HCT116 (cell line): ENCODE measurements around the gene TRIM9. TPM values are rescaled to one million over a fixed set of nuclear protein-coding genes. Genes with fewer than 3 reads are reported as not detected.

ENCODE experiments used
- ATAC-seq: fragments of 200-7000 bp; cut with Tn5 transposase; 2 replicates; pipeline ENCODE4 v1.9.1; 2020; ENCODE audit warnings: mild to moderate bottlenecking, moderate library complexity
- BruUV-seq: library from RNA; stranded (reverse); fragments of 400-500 nt; replicated peaks from 2 replicates; lab custom pipeline; 2021; lab: Mats Ljungman, UMichigan
- CTCF ChIA-PET: fragments of 300-600 bp; sonication (Branson Sonifier 250); formaldehyde crosslinking; loops from one replicate; lab custom pipeline; 2021; ENCODE audit warnings: antibody characterized with exemption; lab: Charles Lee
- POLR2A ChIA-PET: fragments of 300-600, 350-600 bp; sonication (Branson Sonifier 250); formaldehyde crosslinking; loops from one replicate; lab custom pipeline; 2021; ENCODE audit warnings: antibody characterized with exemption; lab: Charles Lee
- RAD21 ChIA-PET, 2 experiments: fragments of 300-600 bp; sonication (Branson Sonifier 250); formaldehyde crosslinking; loops; one replicate each; lab custom pipeline; 2023; ENCODE audit warnings: low total read pairs in 2 of 2; ENCODE audit not compliant: uncharacterized antibody in 2 of 2, unreplicated experiment in 2 of 2, low non-redundant PET in 1 of 2; lab: Charles Lee
- DNase-seq: peaks from one replicate; pipeline ENCODE4 v3.0.0-alpha.2; 2010; ENCODE audit warnings: low read depth, low spot score
- H2AFZ ChIP-seq: fragments of 200-600 bp; shearing (Covaris generic), sonication (generic); 2 replicates; pipeline ENCODE4 v1.6.1; 2017; ENCODE audit warnings: low read depth, mixed run types, mixed read lengths, antibody characterized with exemption, low read length; ENCODE audit not compliant: poor library complexity, severe bottlenecking
- H3K27ac ChIP-seq: 2 replicates; pipeline ENCODE4 v1.5.1; 2012; ENCODE audit warnings: low read depth, low read length
- H3K27me3 ChIP-seq: fragments of 200-600 bp; sonication (generic); 2 replicates; pipeline ENCODE4 v1.6.1; 2016; ENCODE audit warnings: mixed run types, low read length, mixed read lengths; ENCODE audit not compliant: insufficient read depth
- H3K36me3 ChIP-seq, 2 experiments: fragments of 200-500 bp in 1 of 2; fragments of 200-600 bp in 1 of 2; sonication (Bioruptor generic) in 1 of 2; sonication (generic) in 1 of 2; 2 replicates each; pipeline versions ENCODE4 v1.5.1 to v1.6.1; 2014 to 2016; ENCODE audit warnings: low read length in 2 of 2, inconsistent platforms in 1 of 2, mixed read lengths in 1 of 2, mixed run types in 1 of 2; ENCODE audit not compliant: insufficient read depth in 2 of 2, control insufficient read depth in 1 of 2
- H3K4me1 ChIP-seq, 2 experiments: fragments of 200-600 bp in 1 of 2; sonication (generic) in 1 of 2; 2 replicates each; pipeline versions ENCODE4 v1.5.1 to v1.6.1; 2012 to 2017; ENCODE audit warnings: low read length in 2 of 2, inconsistent platforms in 1 of 2, mild to moderate bottlenecking in 1 of 2, mixed read lengths in 1 of 2, mixed run types in 1 of 2, moderate library complexity in 1 of 2; ENCODE audit not compliant: insufficient read depth in 2 of 2, control insufficient read depth in 1 of 2
- H3K4me2 ChIP-seq: fragments of 200-600 bp; sonication (generic); 2 replicates; pipeline ENCODE4 v1.6.1; 2017; ENCODE audit warnings: mixed run types, low read length, mixed read lengths
- H3K4me3 ChIP-seq, 2 experiments: fragments of 200-600 bp in 1 of 2; sonication (generic) in 1 of 2; replicated peaks in 1 of 2; 2 replicates each; pipeline ENCODE4 v1.5.1; 2011 to 2016; ENCODE audit warnings: low read length in 2 of 2, control low read depth in 1 of 2, low read depth in 1 of 2, mild to moderate bottlenecking in 1 of 2, mixed read lengths in 1 of 2, mixed run types in 1 of 2
- H3K79me2 ChIP-seq: fragments of 200-600 bp; sonication (generic); 2 replicates; pipeline ENCODE4 v1.6.1; 2017; ENCODE audit warnings: mild to moderate bottlenecking, mixed run types, low read length, moderate library complexity, mixed read lengths; ENCODE audit not compliant: insufficient read depth
- H3K9ac ChIP-seq: fragments of 200-600 bp; sonication (generic); 2 replicates; pipeline ENCODE4 v1.6.1; 2016; ENCODE audit warnings: low read length, mixed read lengths
- H3K9me2 ChIP-seq: fragments of 200-600 bp; sonication (generic), shearing (Covaris generic); 2 replicates; pipeline ENCODE4 v1.6.1; 2017; ENCODE audit warnings: mixed run types, mild to moderate bottlenecking, moderate library complexity; ENCODE audit not compliant: insufficient read depth
- H3K9me3 ChIP-seq, 2 experiments: fragments of 200-500 bp in 1 of 2; fragments of 200-600 bp in 1 of 2; sonication (Bioruptor generic) in 1 of 2; sonication (generic) in 1 of 2; 2 replicates each; pipeline ENCODE4 v1.6.1; 2014 to 2017; ENCODE audit warnings: low read length in 2 of 2, mixed read lengths in 2 of 2, inconsistent platforms in 1 of 2, low read depth in 1 of 2, mild to moderate bottlenecking in 1 of 2, mixed run types in 1 of 2, moderate library complexity in 1 of 2; ENCODE audit not compliant: control insufficient read depth in 1 of 2, insufficient read depth in 1 of 2
- H4K20me1 ChIP-seq: fragments of 200-600 bp; sonication (generic), shearing (Covaris generic); 2 replicates; pipeline ENCODE4 v1.6.1; 2017; ENCODE audit warnings: mixed run types, mild to moderate bottlenecking, moderate library complexity; ENCODE audit not compliant: insufficient read depth
- CEBPB ChIP-seq: IDR thresholded peaks from 2 replicates; pipeline ENCODE4 v1.6.1; 2012; ENCODE audit warnings: low read depth
- CTCF ChIP-seq, 3 experiments: fragments of 200-600 bp in 1 of 3; sonication (generic) in 1 of 3; IDR thresholded peaks in 2 of 3; conservative IDR thresholded peaks in 1 of 3; 2 replicates each; pipeline ENCODE4 v1.5.1; 2012 to 2017; ENCODE audit warnings: low read depth in 2 of 3, low read length in 2 of 3, antibody characterized with exemption in 1 of 3, borderline replicate concordance in 1 of 3, control low read depth in 1 of 3, mild to moderate bottlenecking in 1 of 3, mixed read lengths in 1 of 3, mixed run types in 1 of 3, moderate library complexity in 1 of 3; ENCODE audit not compliant: insufficient read depth in 1 of 3
- EGR1 ChIP-seq: IDR thresholded peaks from 2 replicates; pipeline ENCODE4 v1.6.1; 2012; ENCODE audit warnings: low read depth
- ELF1 ChIP-seq: IDR thresholded peaks from 2 replicates; pipeline ENCODE4 v1.6.1; 2012; ENCODE audit warnings: low read depth, borderline replicate concordance
- EZH2phosphoT487 ChIP-seq: fragments of 200-600 bp; IDR thresholded peaks from 2 replicates; pipeline ENCODE4 v1.6.1; 2018; ENCODE audit warnings: antibody characterized with exemption, borderline replicate concordance
- FOSL1 ChIP-seq: IDR thresholded peaks from 2 replicates; pipeline ENCODE4 v1.6.1; 2012; ENCODE audit warnings: low read depth
- JUND ChIP-seq: IDR thresholded peaks from 2 replicates; pipeline ENCODE4 v1.6.1; 2012
- POLR2AphosphoS5 ChIP-seq: IDR thresholded peaks from 2 replicates; pipeline ENCODE4 v1.6.1; 2011; ENCODE audit warnings: mild to moderate bottlenecking, low read depth, low read length, moderate library complexity
- REST ChIP-seq: IDR thresholded peaks from 2 replicates; pipeline ENCODE4 v1.6.1; 2012; ENCODE audit warnings: low read depth
- SP1 ChIP-seq: IDR thresholded peaks from 2 replicates; pipeline ENCODE4 v1.6.1; 2012; ENCODE audit warnings: low read depth
- SRF ChIP-seq: IDR thresholded peaks from 2 replicates; pipeline ENCODE4 v1.6.1; 2012; ENCODE audit warnings: low read depth
- ZNF274 ChIP-seq: fragments of 200-500 bp; sonication (Bioruptor generic); IDR thresholded peaks from 2 replicates; pipeline ENCODE4 v1.6.1; 2014; ENCODE audit warnings: mild to moderate bottlenecking, low read depth, low read length, inconsistent platforms
- intact Hi-C: fragments of 100-400 bp; cut with micrococcal nuclease; formaldehyde crosslinking; loops from 2 replicates; pipeline ENCODE4 v1.10.0; 2022
- total RNA-seq: library from RNA; stranded (reverse); gene quantifications from one replicate; pipeline ENCODE4 v1.2.1, GENCODE V29; 2021; ENCODE audit not compliant: unreplicated experiment
- TF ChIP-seq, protein P1 (sequence below): IDR thresholded peaks from 2 replicates; pipeline ENCODE4 v1.6.1; 2011; ENCODE audit warnings: mild to moderate bottlenecking, low read length, moderate library complexity; ENCODE audit not compliant: insufficient replicate concordance; ENCODE audit errors: extremely low read depth

Gene TRIM9
- total RNA-seq, 1 experiment from 2014 or later, result 4.6 TPM

- Histone ChIP-seq H3K27me3 (no peaks in the 10 kb centered on the region), H3K4me1 (no peaks in the 10 kb centered on the region), H3K79me2 (no peaks in the 10 kb centered on the region), H2AFZ (no peak overlapping the region), H3K4me3 (no peak overlapping the region), H4K20me1 (no peaks in the 10 kb centered on the region), H3K9ac (no peak overlapping the region), H3K9me2 (no peaks in the 10 kb centered on the region), H3K27ac (no peak overlapping the region), H3K9me3 (no peaks in the 10 kb centered on the region), H3K36me3 (no peaks in the 10 kb centered on the region), H3K4me2 (no peak overlapping the region)
- no peak for DNase-seq
- no peak for ATAC-seq
- POLR2A ChIA-PET, result no interaction called here
- RAD21 ChIA-PET, result no interaction called here
- no TSS peak for BruUV-seq
- TF ChIP-seq SRF, result no peak
- TF ChIP-seq, protein P1, sequence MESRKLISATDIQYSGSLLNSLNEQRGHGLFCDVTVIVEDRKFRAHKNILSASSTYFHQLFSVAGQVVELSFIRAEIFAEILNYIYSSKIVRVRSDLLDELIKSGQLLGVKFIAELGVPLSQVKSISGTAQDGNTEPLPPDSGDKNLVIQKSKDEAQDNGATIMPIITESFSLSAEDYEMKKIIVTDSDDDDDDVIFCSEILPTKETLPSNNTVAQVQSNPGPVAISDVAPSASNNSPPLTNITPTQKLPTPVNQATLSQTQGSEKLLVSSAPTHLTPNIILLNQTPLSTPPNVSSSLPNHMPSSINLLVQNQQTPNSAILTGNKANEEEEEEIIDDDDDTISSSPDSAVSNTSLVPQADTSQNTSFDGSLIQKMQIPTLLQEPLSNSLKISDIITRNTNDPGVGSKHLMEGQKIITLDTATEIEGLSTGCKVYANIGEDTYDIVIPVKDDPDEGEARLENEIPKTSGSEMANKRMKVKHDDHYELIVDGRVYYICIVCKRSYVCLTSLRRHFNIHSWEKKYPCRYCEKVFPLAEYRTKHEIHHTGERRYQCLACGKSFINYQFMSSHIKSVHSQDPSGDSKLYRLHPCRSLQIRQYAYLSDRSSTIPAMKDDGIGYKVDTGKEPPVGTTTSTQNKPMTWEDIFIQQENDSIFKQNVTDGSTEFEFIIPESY, result no peak
- TF ChIP-seq ELF1, result no peak
- no peak for TF ChIP-seq ZNF274
- no peak for TF ChIP-seq EGR1
- no peak for TF ChIP-seq POLR2AphosphoS5
- TF ChIP-seq REST, result no peak
- no peak for TF ChIP-seq CTCF (IDR thresholded peaks at IDR 0.05 in 2 of 3, conservative IDR thresholded peaks at IDR 0.05 in 1 of 3; ENCODE audit: borderline replicate concordance in 1 of 3, insufficient read depth in 1 of 3, low read depth in 2 of 3, low read length in 2 of 3)
- TF ChIP-seq SP1, result no peak
- no peak for TF ChIP-seq FOSL1
- no peak for TF ChIP-seq CEBPB
- no peak for TF ChIP-seq EZH2phosphoT487
- no peak for TF ChIP-seq JUND
- TF ChIP-seq, all 23 proteins: peak for 0
- intact Hi-C loops, result no loop called here
- CTCF ChIA-PET, result no interaction called here
Observed at GRCh38 chr14:50972734-50973133, 122.2 kb downstream of the TRIM9 start.
